GM18907 (cell line): ENCODE data around the gene MT1H.
A peak's percentile ranks its signal among the peaks of the same experiment; 100 is the strongest.
"Not testable (repeated sequence)": the region's sequence is repeated elsewhere in the genome, so short reads cannot be mapped to it uniquely, and the experiment has no call there.

ENCODE experiments used
- ATAC-seq: cut with Tn5 transposase; IDR thresholded peaks from one replicate; pipeline ENCODE4 v1.9.1; 2021; ENCODE audit warnings: mild to moderate bottlenecking, moderate library complexity; ENCODE audit not compliant: unreplicated experiment

The MT1H gene

DNA sequence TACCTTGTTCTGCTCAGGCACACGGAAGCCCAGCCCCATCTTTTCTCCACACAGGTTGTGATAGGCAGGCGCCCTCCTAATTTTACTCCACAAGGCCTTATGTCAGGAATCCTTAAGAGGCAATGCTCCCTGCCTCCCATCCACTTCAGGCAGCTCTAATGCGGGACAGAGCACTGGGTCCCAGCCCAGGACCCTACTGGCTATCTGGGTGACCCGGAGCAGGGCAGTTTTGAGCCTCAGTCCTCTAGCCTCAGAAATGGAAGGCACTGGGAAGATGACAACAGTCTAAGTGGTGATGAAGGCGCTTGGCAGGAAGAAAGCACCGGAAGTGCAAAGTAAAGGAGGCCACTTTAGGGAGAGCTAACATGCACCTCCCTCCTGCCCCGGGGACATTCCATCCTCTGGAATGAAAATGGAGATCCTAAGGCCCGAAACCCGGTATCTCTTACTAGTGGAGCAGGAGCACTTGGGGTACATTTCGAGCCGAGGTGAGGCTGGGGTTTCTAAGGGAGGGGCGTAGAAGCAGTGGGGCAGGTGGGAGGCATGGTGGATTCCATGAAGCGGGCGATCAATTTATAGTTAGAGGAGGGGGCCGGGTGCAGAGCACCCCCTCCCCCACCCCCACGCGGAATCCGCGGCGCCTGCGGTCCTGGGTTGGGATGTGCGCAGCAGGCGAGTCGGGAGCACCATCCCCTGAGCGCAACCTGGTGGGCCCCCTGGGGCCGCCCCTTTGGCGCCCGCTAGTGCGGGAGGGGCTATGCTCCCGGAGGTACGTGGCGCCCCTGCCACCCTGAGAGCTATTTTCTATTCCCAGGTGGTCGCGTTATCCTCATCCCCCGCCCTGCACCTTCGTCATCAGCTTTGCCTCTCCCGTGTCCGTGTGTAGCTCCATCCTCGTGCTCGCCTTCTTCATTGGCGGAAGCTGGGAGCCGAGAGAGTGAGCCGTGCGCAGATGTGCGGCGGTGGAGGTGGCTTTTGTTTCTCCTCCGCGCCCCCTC lies 7.0 kb upstream of the MT1H start:
- ATAC-seq, result no peak

DNA sequence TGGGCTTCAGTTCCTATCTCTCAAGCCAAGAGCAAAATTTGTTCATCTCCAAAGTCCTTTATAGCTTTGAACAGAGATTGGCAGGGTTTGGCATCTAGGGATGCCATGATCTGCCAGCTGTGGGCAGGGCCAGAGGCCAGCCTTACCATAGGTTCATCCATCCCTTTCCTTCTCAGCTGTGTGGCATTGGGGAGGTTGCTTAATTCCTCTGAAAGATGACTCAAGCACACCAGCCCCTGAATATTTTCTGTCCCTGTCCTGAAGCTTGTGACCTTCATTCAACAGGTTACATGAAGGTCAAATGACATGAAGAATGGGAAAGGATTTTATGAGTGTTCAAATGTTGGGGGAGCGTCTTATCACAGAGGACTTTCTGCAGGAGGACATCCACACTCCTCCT lies 5.1 kb upstream of the MT1H start:
- no peak for ATAC-seq

DNA sequence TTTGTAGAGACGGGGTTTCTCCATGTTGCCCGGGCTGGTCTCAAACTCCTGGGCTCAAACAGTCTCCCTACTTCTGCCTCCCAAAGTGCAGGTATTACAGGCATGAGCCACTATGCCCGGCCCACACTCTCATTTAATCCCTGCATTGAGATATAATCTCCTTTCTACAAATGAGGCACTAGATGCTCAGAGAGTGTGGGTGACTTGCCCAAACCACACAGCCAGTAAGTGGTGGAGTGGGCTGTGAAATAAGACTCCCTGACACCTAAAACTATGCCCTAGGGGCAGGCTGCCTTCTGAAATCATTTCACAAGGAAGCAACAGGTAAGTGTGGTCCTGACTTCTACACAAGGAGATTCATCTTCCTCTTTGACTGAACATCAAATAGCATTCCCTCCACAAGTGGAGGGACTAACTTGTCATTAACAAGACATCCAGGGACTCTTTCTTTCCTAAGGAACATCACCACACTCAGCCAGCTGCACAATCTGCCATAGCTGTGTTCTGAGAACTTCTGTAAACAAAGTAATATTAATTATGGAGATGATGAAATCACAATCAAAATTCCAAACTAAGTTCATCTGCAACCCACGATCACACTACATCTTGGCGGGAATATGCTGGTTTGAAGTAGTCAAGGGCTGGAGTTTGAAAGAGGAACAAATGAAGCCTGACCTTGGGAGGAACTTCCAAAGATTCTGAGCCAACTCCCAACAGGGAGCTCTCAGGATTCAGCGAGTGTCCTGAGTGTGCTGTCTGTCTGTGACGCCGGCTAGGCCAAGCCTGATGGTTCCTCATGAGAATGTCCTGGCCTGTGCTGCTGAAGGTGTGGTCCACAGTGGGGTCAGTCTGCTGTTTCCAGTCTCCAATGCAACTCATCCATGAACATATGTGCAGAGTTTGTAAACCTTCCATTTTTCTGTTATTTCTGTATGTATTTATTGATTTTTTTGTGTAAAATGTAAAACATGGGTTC lies 4.0 kb upstream of the MT1H start:
- ATAC-seq, result not testable (repeated sequence)

DNA sequence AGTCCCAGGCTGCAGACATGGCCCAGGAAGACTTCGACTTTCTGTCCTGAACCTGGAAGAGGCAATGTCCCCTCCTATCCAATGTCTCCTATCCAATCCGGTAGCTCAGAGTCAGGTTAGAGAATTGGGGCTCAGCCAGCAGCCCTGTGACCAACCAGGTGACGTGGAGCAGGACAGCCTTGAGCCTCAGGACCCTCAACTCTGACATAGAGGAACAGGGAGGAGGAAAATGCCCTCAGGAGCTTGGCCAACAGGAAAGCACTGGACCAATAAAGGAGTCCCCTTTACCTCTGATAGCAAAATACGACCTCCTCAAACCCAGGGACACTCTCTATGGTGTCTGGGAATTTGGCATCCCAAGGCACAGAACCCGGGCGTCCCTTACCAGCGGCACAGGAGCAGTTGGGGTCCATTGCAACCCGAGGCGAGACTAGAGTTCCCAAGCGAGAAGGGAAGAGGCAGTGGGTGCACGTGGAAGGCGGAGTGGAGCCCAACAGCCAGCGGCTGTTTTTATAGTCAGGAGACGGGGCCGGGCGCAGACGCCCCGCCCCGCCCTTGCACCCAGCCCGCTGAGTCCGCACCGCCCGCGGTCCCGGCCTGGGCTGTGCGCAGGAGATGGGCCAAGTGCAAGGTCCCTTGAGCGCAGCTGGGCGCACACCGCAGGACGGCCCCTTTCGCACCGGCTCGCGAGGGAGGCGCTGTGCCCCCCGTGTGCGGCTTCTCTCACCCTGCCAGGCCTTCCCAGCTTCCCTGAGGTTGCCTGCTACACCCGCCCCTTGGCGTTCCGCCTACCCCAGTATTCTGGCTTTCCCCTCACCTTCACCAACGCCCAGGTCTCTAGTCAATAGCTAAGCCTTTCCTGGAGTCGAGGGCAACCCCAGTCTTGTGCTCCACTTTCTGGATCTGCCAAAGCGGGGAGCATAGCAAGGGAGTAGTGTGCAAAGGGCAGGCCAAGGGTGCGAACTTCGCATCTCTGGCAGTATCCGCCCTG lies 1.7 kb upstream of the MT1H start, which contains the start of gene MT1G:
Gene MT1G, minus strand, starts transcription at position 485 of the 991 bp plus-strand sequence. Its CDS starts 72 bp downstream, at position 413.
- ATAC-seq, result no peak

DNA sequence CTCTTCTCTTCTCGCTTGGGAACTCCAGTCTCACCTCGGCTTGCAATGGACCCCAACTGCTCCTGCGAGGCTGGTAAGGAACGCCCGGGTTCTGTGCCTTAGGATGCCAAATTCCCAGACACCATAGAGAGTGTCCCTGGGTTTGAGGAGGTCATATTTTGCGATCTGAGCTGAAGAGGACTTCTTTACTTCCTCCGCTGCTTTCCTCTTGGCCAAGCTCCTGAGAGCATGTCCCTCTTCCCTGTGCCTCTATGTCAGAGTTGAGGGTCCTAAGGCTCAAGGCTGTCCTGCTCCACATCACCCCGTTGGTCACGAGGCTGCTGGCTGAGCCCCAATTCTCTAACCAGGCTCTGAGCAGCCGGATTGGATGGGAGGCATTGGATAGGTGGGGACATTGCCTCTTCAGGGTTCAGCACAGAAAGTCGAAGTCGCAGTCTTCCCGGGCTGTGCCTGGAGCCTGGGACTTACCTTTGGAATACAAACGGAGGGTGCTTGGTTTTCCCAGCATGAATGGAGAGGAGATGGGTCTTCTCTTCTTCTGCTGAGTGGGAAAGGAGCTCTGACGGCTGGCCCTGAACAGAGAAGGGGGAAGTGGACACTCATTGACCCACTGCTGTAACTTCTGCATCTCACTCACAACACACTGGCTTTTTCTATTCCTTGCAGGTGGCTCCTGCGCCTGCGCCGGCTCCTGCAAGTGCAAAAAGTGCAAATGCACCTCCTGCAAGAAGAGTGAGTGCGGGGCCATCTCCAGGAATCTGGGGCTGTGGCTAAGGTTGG lies 416 bp downstream of the MT1H start:
- no peak for ATAC-seq

DNA sequence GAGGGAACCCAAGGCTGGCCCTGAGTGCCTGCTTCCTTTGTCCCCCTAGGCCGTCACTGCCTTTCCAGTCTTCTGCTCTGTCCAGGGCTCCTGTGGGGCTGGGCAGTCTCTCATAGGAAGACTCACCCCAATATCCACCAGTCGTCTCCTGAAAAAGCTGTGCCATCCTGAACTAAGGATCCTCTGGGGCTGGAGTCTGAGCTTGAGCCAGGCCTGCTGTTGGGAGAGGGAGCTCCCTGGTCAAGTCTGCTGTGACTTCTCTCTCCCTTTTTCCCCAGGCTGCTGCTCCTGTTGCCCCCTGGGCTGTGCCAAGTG lies 963 bp downstream of the MT1H start:
- ATAC-seq, result no peak

DNA sequence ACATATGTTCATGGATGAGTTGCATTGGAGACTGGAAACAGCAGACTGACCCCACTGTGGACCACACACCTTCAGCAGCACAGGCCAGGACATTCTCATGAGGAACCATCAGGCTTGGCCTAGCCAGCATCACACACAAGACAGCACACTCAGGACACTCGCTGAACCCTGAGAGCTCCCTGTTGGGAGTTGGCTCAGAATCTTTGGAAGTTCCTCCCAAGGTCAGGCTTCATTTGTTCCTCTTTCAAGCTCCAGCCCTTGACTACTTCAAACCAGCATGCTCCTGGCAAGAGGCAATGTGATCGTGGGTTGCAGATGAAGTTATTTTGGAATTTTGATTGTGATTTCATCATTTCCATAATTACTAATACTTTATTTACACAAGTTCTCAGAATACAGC lies 2.1 kb downstream of the MT1H start:
- not testable (repeated sequence) for ATAC-seq

DNA sequence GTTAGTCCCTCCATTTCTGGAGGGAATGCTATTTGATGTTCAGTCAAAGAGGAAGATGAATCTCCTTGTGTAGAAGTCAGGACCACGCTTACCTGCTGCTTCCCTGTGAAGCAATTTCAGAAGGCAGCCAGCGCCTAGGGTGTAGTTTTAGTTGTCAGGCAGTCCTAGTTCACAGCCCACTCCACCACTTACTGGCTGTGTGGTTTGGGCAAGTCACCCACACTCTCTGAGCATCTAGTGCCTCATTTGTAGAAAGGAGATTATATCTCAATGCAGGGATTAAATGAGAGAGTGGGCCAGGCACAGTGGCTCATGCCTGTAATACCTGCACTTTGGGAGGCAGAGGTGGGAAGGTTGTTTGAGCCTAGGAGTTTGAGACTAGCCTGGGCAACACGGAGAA lies 2.6 kb downstream of the MT1H start:
- not testable (repeated sequence) for ATAC-seq

DNA sequence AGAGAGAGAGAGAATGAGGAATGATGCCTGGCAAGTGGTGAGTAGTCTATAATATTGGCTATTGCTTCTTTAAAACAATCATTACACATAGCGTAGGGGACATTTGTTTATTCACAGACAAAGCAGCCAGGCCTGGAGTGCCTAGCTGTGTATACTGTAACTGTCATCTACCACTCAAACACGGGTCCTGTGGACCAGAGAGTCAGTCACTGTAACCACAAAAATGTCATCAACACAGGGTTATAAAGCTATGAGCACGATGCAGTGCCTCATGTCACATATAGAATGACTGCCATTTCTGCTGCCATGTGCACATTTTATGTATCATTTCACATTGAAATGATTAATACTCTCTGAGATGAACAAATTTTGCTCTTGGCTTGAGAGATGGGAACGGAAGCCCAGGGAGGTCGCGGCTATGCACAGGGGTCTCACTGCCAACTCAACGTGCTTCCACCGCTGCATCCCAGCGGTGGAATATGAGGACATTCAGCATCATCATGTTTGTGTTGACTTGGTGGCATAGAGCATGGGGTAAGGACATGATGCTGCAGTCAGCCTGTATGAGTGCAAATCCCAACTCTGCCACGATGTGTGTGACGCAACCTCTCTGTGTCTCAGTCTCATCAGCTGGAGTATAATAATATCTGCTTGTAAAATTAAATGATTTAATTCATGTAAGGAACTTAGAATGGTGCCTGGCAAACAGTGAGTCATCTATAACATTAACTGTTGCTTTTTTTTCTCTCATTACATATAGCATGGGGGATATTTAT lies 3.3 kb downstream of the MT1H start:
- ATAC-seq, result no peak

DNA sequence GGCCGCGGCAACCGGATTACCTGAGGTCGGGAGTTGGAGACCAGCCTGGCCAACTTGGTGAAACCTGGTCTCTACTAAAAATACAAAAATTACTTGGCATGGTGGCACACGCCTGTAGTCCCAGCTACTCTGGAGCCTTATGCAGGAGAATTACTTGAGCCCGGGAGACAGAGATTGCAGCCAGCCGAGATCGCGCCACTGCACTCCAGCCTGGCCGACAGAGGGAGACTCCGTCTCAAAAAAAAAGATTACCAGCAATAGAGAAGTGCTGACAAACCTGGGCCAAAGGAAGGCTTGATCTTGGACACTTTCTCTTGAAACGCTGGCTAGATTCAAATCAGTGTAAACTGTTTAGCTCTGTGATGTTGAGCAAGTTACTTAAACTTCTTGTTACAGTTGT lies 4.3 kb downstream of the MT1H start:
- ATAC-seq, result no peak

DNA sequence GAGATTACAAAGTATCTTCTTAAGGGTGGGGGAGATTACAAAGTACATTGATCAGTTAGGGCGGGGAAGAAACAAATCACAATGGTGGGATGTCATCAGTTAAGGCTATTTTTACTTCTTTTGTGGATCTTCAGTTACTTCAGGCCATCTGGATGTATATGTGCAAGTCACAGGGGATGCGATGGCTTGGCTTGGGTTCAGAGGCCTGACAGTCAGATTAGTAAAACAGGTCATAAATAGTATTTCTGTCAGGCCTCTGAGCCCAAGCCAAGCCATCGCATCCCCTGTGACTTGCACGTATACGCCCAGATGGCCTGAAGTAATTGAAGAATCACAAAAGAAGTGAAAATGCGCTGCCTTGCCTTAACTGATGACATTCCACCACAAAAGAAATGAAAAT lies 5.0 kb downstream of the MT1H start:
- ATAC-seq, result not testable (repeated sequence)

DNA sequence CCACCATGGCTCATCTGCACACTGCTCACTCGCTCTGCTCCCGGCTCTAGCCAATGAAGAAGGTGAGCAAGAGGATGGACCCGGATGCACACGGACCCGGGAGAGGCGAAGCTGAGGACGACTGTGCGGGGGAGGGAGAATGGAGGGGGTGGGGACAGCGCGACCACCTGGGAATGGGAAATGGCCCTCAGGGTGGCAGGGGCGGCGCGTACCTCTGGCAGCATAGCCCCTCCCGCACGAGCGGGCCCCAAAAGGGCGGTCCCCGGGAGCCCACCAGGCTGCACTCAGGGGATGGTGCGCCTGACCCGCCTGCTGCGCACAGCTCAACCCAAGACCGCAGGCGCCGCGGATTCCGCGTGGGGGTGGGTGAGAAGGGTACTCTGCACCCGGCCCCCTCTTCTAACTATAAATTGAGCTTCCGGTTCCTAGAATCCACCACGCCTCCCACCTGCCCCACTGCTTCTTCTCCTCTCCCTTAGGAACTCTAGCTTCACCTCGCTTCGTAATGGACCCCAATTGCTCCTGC lies 6.1 kb downstream of the MT1H start:
- ATAC-seq, result no peak

DNA sequence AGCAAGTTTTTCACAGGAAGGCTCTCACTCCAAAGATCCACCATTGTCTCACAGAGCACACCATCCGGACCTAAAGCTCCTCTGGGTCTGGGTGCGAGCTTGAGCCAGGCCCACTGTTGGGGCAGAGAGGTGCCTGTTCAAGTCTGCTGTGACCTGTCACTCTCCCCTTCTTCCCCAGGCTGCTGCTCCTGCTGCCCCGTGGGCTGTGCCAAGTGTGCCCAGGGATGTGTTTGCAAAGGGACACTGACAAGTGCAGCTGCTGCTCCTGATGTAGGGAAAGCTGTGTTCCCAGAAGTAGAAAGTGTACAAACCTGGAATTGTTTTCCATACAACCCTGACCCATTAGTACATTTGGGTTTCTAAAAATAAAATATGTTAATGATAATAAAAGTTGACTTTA lies 7.9 kb downstream of the MT1H start:
- no peak for ATAC-seq

DNA sequence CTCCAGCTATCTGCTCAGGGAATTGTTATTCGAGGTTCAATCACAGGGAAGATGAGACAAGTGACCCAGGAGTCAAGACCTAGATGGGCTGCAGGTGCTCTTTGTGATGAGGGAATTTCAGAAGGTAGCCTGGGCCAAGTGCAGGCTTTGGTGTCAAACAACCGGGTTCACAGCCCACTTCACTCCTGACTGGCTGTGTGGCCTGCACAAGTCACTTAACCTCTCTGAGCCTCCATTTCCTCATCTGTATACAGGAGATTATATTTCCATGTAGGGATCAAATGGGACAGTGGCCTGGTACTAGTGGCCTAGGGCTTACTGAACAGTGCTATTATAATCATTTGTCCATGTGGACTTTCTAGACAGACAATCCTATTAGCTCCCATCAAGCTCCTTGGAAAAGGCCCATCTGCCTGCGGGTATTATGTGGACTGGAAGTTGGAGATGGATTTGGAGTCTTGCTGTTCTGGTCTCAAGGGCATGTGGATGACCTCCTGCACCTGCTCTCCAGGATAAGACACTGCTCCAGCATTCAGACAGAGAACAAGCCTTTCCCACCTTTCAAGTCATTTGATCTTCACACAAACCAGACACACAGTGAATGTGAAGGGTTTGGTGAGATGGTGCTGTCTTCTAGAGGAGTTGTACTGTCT lies 9.6 kb downstream of the MT1H start:
- ATAC-seq, result no peak

DNA sequence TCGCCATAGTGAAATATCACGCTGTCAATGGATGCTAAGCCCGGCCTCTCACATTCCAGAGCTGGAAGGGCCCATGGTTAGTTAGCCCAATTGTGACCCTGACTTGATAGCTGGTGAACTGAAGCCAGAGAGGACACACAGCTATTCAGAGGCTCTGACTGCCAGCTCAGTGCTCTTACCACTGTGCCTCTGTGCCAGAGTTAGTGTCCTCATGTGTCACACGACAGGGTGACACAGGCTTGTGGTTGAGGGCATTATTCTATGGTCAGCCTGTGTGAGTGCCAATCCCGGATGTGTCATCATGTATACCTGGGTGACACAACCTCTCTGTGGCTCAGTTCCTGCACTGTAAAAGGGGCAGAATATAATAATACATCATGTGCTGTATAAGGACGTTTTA lies 10.2 kb downstream of the MT1H start:
- ATAC-seq, result no peak

DNA sequence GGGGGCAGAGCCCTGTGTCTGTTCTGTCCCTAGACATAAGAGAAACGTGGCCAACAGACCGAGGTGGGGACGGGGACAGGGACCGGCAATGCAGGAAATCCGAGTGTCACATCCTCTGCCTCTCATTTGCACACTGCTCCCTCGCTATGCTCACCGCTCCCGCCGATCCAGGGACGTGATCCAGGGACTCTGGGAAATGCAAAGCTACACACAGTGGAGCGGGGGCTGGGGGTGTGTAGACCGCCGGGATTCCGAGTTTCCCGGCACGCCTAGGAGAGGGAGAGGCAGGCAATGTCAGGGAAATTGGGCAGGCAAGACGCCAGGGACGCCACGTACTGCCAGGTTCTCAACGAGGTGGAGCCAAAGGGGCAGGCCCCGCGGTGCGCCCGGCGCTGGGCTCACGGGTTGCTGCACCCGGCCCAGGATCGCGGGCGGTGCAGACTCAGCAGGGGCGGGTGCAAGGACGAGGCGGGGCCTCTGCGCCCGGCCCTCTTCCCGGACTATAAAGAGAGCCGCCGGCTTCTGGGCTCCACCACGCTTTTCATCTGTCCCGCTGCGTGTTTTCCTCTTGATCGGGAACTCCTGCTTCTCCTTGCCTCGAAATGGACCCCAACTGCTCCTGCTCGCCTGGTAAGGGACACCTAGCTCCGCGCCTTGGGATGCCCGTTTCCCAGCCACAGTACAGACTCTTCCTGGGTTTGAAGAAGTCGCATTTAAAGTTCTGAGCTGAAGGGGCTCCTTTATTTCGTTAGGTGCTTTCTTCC lies 12.5 kb downstream of the MT1H start, which contains the start of gene MT1X:
Gene MT1X, plus strand, starts transcription at position 532 of the 764 bp plus-strand sequence. Its CDS starts 71 bp downstream, at position 603.
- peak; percentile 97 for ATAC-seq
